WTC11 (cell line): ENCODE data around the gene PCSK2. TPM values are rescaled to one million over a fixed set of nuclear protein-coding genes. Genes with fewer than 3 reads are reported as not detected.

Experiments used
- ATAC-seq: fragments of 200-7000 bp; cut with Tn5 transposase; 2 replicates; pipeline ENCODE4 v1.10.0; 2021; ENCODE audit warnings: mild to moderate bottlenecking, moderate library complexity
- CTCF ChIA-PET: fragments of 300-600 bp; sonication (Branson Sonifier 250); formaldehyde crosslinking; loops from one replicate; lab custom pipeline; 2021; ENCODE audit warnings: antibody characterized with exemption; lab: Charles Lee
- POLR2A ChIA-PET: fragments of 350-600 bp; sonication (Branson Sonifier 250); formaldehyde crosslinking; loops from one replicate; lab custom pipeline; 2021; ENCODE audit warnings: antibody characterized with exemption; lab: Charles Lee
- DNase-seq: peaks from one replicate; pipeline ENCODE4 v3.0.0; 2021; ENCODE audit warnings: low spot score
- H3K27ac Mint-ChIP-seq: 2 replicates; pipeline ENCODE4 v1.8.0; 2021; ENCODE audit warnings: mixed read lengths
- H3K27me3 Mint-ChIP-seq: 2 replicates; pipeline ENCODE4 v1.8.0; 2021; ENCODE audit warnings: low read depth, mild to moderate bottlenecking, moderate library complexity, mixed read lengths
- H3K36me3 Mint-ChIP-seq: 2 replicates; pipeline ENCODE4 v1.8.0; 2021; ENCODE audit warnings: mixed read lengths
- H3K4me1 Mint-ChIP-seq: 2 replicates; pipeline ENCODE4 v1.8.0; 2022; ENCODE audit warnings: mixed read lengths
- H3K4me3 Mint-ChIP-seq: 2 replicates; pipeline ENCODE4 v1.8.0; 2021; ENCODE audit warnings: mild to moderate bottlenecking, moderate library complexity, mixed read lengths
- H3K9me3 Mint-ChIP-seq: 2 replicates; pipeline ENCODE4 v1.8.0; 2021; ENCODE audit warnings: mixed read lengths
- AFF4 ChIP-seq: sonication (generic); formaldehyde crosslinking; IDR thresholded peaks from 2 replicates; pipeline ENCODE4 v1.8.1; 2023; ENCODE audit warnings: mild to moderate bottlenecking, missing genetic modification reagents, borderline replicate concordance
- ARID4B ChIP-seq: sonication (generic); formaldehyde crosslinking; IDR thresholded peaks from 2 replicates; pipeline ENCODE4 v1.8.0; 2023; ENCODE audit warnings: missing genetic modification reagents, mild to moderate bottlenecking, borderline replicate concordance
- CREB1 ChIP-seq: sonication (generic); formaldehyde crosslinking; IDR thresholded peaks from 2 replicates; pipeline ENCODE4 v1.8.0; 2023; ENCODE audit warnings: mild to moderate bottlenecking, missing genetic modification reagents
- EMX1 ChIP-seq: fragments of 250-450 bp; sonication (Bioruptor Pico); IDR thresholded peaks from 2 replicates; pipeline ENCODE4 v1.8.0; 2021; ENCODE audit warnings: mild to moderate bottlenecking
- ESRRA ChIP-seq: sonication (generic); formaldehyde crosslinking; IDR thresholded peaks from 2 replicates; pipeline ENCODE4 v1.8.1; 2022; ENCODE audit warnings: mild to moderate bottlenecking, missing genetic modification reagents, borderline replicate concordance
- FOXP4 ChIP-seq: sonication (generic); formaldehyde crosslinking; IDR thresholded peaks from 2 replicates; pipeline ENCODE4 v1.8.0; 2022; ENCODE audit warnings: mild to moderate bottlenecking, missing genetic modification reagents
- GTF2I ChIP-seq: fragments of 250-450 bp; sonication (Bioruptor Pico); conservative IDR thresholded peaks from 2 replicates; pipeline ENCODE4 v1.4.0; 2021; ENCODE audit warnings: mild to moderate bottlenecking
- MXD4 ChIP-seq: fragments of 250-450 bp; sonication (Bioruptor Pico); IDR thresholded peaks from 2 replicates; pipeline ENCODE4 v1.8.0; 2021; ENCODE audit warnings: mild to moderate bottlenecking, moderate library complexity, borderline replicate concordance
- NFATC4 ChIP-seq: fragments of 250-450 bp; sonication (Bioruptor Pico); IDR thresholded peaks from 2 replicates; pipeline ENCODE4 v1.9.0; 2021; ENCODE audit warnings: mild to moderate bottlenecking
- NFE2L1 ChIP-seq: sonication (generic); formaldehyde crosslinking; IDR thresholded peaks from 2 replicates; pipeline ENCODE4 v1.8.1; 2023; ENCODE audit warnings: missing genetic modification reagents
- OVOL2 ChIP-seq: fragments of 250-450 bp; sonication (Bioruptor Pico); IDR thresholded peaks from 2 replicates; pipeline ENCODE4 v1.9.0; 2021; ENCODE audit warnings: mild to moderate bottlenecking, borderline replicate concordance
- PRRX2 ChIP-seq: fragments of 250-450 bp; sonication (Bioruptor Pico); IDR thresholded peaks from 2 replicates; pipeline ENCODE4 v1.8.0; 2021; ENCODE audit warnings: mild to moderate bottlenecking
- SMAD4 ChIP-seq: sonication (generic); formaldehyde crosslinking; IDR thresholded peaks from 2 replicates; pipeline ENCODE4 v1.8.0; 2022; ENCODE audit warnings: mild to moderate bottlenecking, missing genetic modification reagents
- TEAD1 ChIP-seq: sonication (generic); formaldehyde crosslinking; IDR thresholded peaks from 2 replicates; pipeline ENCODE4 v1.8.0; 2022; ENCODE audit warnings: mild to moderate bottlenecking, missing genetic modification reagents
- TP53 ChIP-seq: sonication (generic); formaldehyde crosslinking; IDR thresholded peaks from 2 replicates; pipeline ENCODE4 v1.8.1; 2023; ENCODE audit warnings: mild to moderate bottlenecking, missing genetic modification reagents
- USF2 ChIP-seq: sonication (generic); formaldehyde crosslinking; IDR thresholded peaks from 2 replicates; pipeline ENCODE4 v1.8.1; 2023; ENCODE audit warnings: mild to moderate bottlenecking, missing genetic modification reagents, moderate library complexity
- ZNF138 ChIP-seq: sonication (generic); formaldehyde crosslinking; conservative IDR thresholded peaks from 2 replicates; pipeline ENCODE4 v1.8.1; 2022; ENCODE audit warnings: mild to moderate bottlenecking, moderate library complexity, missing genetic modification reagents
- ZNF232 ChIP-seq: sonication (generic); formaldehyde crosslinking; IDR thresholded peaks from 2 replicates; pipeline ENCODE4 v1.8.0; 2022; ENCODE audit warnings: mild to moderate bottlenecking, missing genetic modification reagents
- ZSCAN18 ChIP-seq: fragments of 250-450 bp; sonication (Bioruptor Pico); IDR thresholded peaks from 2 replicates; pipeline ENCODE4 v2.1.2; 2022; ENCODE audit warnings: mild to moderate bottlenecking, moderate library complexity
- total RNA-seq: library from RNA; stranded (reverse); gene quantifications from 3 replicates; pipeline ENCODE4 v1.2.3, GENCODE V29; 2021
- TF ChIP-seq, protein P1 (sequence below): fragments of 250-450 bp; sonication (Bioruptor Pico); IDR thresholded peaks from 2 replicates; pipeline ENCODE4 v1.8.0; 2021; ENCODE audit warnings: mild to moderate bottlenecking
- TF ChIP-seq, protein P2 (sequence below): fragments of 250-450 bp; sonication (Bioruptor Pico); IDR thresholded peaks from 2 replicates; pipeline ENCODE4 v1.9.0; 2021; ENCODE audit warnings: moderate library complexity, mild to moderate bottlenecking, inconsistent platforms, borderline replicate concordance

Gene PCSK2
- total RNA-seq, 1 experiment from 2014 or later = 0.74 TPM

DNA sequence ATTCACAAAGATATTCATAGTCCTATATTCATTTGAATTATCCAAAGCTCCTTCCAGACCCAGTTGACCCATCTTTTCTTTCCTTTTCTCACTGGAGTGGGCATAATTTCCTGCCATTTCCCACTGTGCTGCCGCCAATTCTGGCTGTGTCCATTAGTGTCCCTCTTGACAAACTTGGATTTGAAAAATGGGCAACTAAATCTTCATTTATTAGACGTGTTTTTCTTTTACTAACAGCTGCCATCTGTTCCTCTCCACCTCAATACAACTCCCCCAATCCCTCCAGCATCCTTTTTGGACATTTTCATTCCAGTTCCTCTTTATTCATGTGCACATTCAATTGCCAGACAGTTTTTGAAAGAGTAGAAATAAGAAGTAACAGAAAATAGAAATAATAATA lies 90.5 kb downstream of the PCSK2 start (continued):
- TF ChIP-seq ARID4B (CRISPR knock-in tag) = no peak

GRCh38 chr20:17320456-17320855 lies 93.6 kb downstream of the PCSK2 start:
- Mint-ChIP-seq H3K27ac (no peak overlapping the region), H3K27me3 (no peaks in the 10 kb centered on the region), H3K4me1 (no peaks in the 10 kb centered on the region), H3K36me3 (no peaks in the 10 kb centered on the region), H3K4me3 (no peak overlapping the region), H3K9me3 (no peaks in the 10 kb centered on the region)
- TF ChIP-seq, protein P1, sequence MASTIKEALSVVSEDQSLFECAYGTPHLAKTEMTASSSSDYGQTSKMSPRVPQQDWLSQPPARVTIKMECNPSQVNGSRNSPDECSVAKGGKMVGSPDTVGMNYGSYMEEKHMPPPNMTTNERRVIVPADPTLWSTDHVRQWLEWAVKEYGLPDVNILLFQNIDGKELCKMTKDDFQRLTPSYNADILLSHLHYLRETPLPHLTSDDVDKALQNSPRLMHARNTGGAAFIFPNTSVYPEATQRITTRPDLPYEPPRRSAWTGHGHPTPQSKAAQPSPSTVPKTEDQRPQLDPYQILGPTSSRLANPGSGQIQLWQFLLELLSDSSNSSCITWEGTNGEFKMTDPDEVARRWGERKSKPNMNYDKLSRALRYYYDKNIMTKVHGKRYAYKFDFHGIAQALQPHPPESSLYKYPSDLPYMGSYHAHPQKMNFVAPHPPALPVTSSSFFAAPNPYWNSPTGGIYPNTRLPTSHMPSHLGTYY (CRISPR knock-in tag) = no peak
- TF ChIP-seq TEAD1 (CRISPR knock-in tag) = no peak
- TF ChIP-seq NFE2L1 (CRISPR knock-in tag) = no peak
- no peak for TF ChIP-seq ZNF138 (CRISPR knock-in tag)
- TF ChIP-seq AFF4 (CRISPR knock-in tag) = no peak
- TF ChIP-seq ESRRA = no peak
- no peak for TF ChIP-seq MXD4 (CRISPR knock-in tag)
- TF ChIP-seq FOXP4 (CRISPR knock-in tag) = no peak
- TF ChIP-seq, protein P2, sequence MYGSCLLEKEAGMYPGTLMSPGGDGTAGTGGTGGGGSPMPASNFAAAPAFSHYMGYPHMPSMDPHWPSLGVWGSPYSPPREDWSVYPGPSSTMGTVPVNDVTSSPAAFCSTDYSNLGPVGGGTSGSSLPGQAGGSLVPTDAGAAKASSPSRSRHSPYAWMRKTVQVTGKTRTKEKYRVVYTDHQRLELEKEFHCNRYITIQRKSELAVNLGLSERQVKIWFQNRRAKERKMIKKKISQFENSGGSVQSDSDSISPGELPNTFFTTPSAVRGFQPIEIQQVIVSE (CRISPR knock-in tag) = no peak
- no peak for TF ChIP-seq OVOL2
- no peak for ATAC-seq
- no peak for DNase-seq
- ChIA-PET CTCF (no interaction called here), POLR2A (no interaction called here)

- ChIA-PET POLR2A (no interaction called here), CTCF (no interaction called here)
- no peaks in the 10 kb centered on the region for H3K36me3 Mint-ChIP-seq
- peaks cover 9% of the 10 kb centered on the region for H3K4me1 Mint-ChIP-seq
- ATAC-seq = no peak
- no peak for DNase-seq
- no peak overlapping the region for H3K27ac Mint-ChIP-seq
- no peaks in the 10 kb centered on the region for H3K27me3 Mint-ChIP-seq
- H3K4me3 Mint-ChIP-seq = no peak overlapping the region
- H3K9me3 Mint-ChIP-seq = no peaks in the 10 kb centered on the region
- TF ChIP-seq USF2 (no peak), CREB1 (CRISPR knock-in tag) (no peak), GTF2I (CRISPR knock-in tag) (no peak), PRRX2 (CRISPR knock-in tag) (no peak), TP53 (CRISPR knock-in tag) (no peak), EMX1 (CRISPR knock-in tag) (no peak), SMAD4 (CRISPR knock-in tag) (no peak), TEAD1 (CRISPR knock-in tag) (no peak), NFATC4 (CRISPR knock-in tag) (no peak), ZSCAN18 (no peak), ZNF232 (no peak)
Measured at GRCh38 chr20:17326096-17326495, 99.3 kb downstream of the PCSK2 start.
